Measurements from ENCODE around the gene RAB11FIP2.

Gene RAB11FIP2

DNA sequence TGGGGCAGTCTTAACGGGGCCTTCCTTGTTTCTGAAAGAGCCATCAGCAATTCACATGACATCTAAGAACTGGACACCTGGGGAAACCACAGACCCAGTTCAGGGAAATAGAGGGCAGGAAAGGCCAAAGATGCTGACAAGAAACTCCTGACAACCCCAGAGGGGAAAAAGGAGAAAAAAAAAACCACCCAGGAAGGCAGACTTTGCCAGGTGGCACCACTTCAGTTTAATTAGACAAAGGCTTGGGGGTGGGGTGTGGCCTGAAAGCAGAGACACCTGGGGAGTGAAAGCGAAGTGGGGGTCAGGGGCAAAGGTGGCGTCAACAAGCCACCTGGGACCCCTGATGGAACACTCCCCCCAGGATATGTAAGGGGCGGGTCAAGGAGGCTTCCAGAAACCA is 53.6 kb downstream of the RAB11FIP2 start:
- no peaks in the 10 kb centered on the region for H3K4me1 Mint-ChIP-seq
- ATAC-seq (replicated peaks; ENCODE audit: extremely low read depth, poor library complexity, severe bottlenecking) (no peak), DNase-seq (ENCODE audit: low spot score in 2 of 2) (no peak)
- no peak overlapping the region for H3K27ac Mint-ChIP-seq (ENCODE audit: low read depth)
- H3K27me3 Mint-ChIP-seq: no peaks in the 10 kb centered on the region
- peaks cover 6% of the 10 kb centered on the region for H3K9me3 Mint-ChIP-seq
- peaks cover 3% of the 10 kb centered on the region for H3K36me3 Mint-ChIP-seq (ENCODE audit: insufficient read depth)
- no peak overlapping the region for H3K4me3 Mint-ChIP-seq

- peaks cover 5% of the 10 kb centered on the region for H3K36me3 Mint-ChIP-seq (ENCODE audit: insufficient read depth)
- peaks cover 12% of the 10 kb centered on the region for H3K9me3 Mint-ChIP-seq
- no peak overlapping the region for H3K4me3 Mint-ChIP-seq
- no peak overlapping the region for H3K27ac Mint-ChIP-seq (ENCODE audit: low read depth)
- no peak for DNase-seq (ENCODE audit: low spot score in 2 of 2)
- H3K4me1 Mint-ChIP-seq: no peaks in the 10 kb centered on the region
- H3K27me3 Mint-ChIP-seq: no peaks in the 10 kb centered on the region
- ATAC-seq (replicated peaks; ENCODE audit: extremely low read depth, poor library complexity, severe bottlenecking): no peak
Measured at GRCh38 chr10:117991701-117992100, 55.0 kb downstream of the RAB11FIP2 start.

- no peak for DNase-seq (ENCODE audit: low spot score in 2 of 2)
- Mint-ChIP-seq H3K27ac (ENCODE audit: low read depth) (no peak overlapping the region), H3K36me3 (ENCODE audit: insufficient read depth) (peaks cover 5% of the 10 kb centered on the region)
Measured at GRCh38 chr10:117989962-117990361, 56.8 kb downstream of the RAB11FIP2 start.

DNA sequence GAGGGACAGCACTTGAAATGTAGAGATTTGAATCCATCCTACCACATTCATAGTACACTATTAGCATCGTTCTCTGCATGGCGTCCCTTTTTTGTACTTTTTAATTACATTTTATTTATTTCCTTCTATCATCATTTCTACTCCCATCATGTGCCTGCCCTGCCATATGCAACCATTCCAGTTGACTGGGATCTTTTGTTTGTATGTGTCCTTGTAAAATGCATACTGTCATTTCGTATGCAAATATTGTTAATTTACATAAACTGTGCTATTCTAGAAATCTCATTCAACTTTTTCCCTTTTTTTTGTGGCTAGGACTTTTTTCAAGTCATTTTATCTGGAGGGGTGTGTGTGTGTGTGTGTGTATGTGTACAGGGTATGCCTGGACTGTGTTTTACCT is 57.9 kb downstream of the RAB11FIP2 start:
- H3K27ac Mint-ChIP-seq (ENCODE audit: low read depth): no peak overlapping the region
- H3K36me3 Mint-ChIP-seq (ENCODE audit: insufficient read depth): peaks cover 5% of the 10 kb centered on the region
- no peak overlapping the region for H3K4me3 Mint-ChIP-seq
- no peak for DNase-seq (ENCODE audit: low spot score in 2 of 2)
- H3K27me3 Mint-ChIP-seq: peaks cover 1% of the 10 kb centered on the region
- no peaks in the 10 kb centered on the region for H3K4me1 Mint-ChIP-seq
- H3K9me3 Mint-ChIP-seq: peaks cover 25% of the 10 kb centered on the region
- ATAC-seq (replicated peaks; ENCODE audit: extremely low read depth, poor library complexity, severe bottlenecking): no peak

More at GRCh38 chr10:117989962-117990361, 56.8 kb downstream of the RAB11FIP2 start:
- peaks cover 24% of the 10 kb centered on the region for H3K9me3 Mint-ChIP-seq
- no peaks in the 10 kb centered on the region for H3K4me1 Mint-ChIP-seq
- H3K4me3 Mint-ChIP-seq: no peak overlapping the region
- H3K27me3 Mint-ChIP-seq: no peaks in the 10 kb centered on the region
- ATAC-seq (replicated peaks; ENCODE audit: extremely low read depth, poor library complexity, severe bottlenecking): no peak

DNA sequence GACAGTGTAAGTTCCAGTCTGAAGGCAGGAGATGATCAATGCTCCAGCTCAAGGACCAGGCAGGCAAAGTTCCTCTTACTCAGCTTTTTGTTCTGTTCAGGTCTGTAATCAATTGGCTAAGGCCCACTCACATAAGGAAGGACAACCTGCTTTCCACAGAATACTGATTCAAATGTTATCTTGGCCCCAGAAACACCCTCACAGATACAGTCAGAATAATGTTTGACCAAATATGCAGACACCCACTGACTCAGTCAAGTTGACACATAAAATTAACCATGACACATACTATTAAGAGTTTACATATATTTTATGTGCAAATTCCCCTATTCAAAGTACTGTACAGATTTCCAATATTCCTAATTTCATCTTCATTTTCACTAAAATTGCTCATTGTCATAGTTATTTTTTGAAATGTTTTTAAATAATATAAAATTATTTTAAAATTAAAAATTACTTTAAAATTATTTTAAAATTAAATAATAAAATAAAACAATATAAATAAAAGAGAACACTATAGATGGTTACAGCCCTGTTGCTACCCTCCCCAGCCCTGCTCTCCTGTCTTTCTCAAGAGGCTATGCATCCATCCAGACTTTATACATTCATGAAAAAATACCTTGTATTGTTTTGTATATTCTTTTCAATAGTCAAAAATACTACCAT is 59.4 kb downstream of the RAB11FIP2 start:
- DNase-seq (ENCODE audit: low spot score in 2 of 2) (no peak), ATAC-seq (replicated peaks; ENCODE audit: extremely low read depth, poor library complexity, severe bottlenecking) (no peak)
- Mint-ChIP-seq H3K9me3 (peaks cover 25% of the 10 kb centered on the region), H3K4me1 (no peaks in the 10 kb centered on the region), H3K36me3 (ENCODE audit: insufficient read depth) (peaks cover 2% of the 10 kb centered on the region), H3K4me3 (no peak overlapping the region), H3K27me3 (peaks cover 10% of the 10 kb centered on the region), H3K27ac (ENCODE audit: low read depth) (no peak overlapping the region)

DNA sequence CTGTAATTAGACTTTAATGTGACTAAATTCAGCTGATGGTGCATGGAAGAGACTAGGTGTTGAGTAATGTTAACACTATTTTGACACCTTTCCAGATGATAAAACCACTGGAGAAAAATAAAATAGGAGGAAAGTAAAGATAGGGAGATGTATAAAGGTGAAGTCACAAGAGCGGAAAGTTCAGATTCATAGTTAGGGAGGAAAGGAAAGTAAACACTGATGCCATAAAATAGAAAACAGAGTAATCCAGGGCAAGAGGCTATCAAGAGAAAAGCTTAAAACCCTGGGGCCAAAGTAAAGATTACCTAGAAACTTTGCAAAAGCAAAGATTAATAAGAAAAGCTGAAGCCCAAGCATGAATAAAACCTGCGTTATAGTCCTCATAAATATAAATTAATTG is 62.8 kb downstream of the RAB11FIP2 start:
- Mint-ChIP-seq H3K36me3 (ENCODE audit: insufficient read depth) (peaks cover 2% of the 10 kb centered on the region), H3K4me1 (no peaks in the 10 kb centered on the region), H3K27me3 (peaks cover 10% of the 10 kb centered on the region), H3K9me3 (peaks cover 23% of the 10 kb centered on the region), H3K27ac (ENCODE audit: low read depth) (no peak overlapping the region), H3K4me3 (no peak overlapping the region)
- ATAC-seq (replicated peaks; ENCODE audit: extremely low read depth, poor library complexity, severe bottlenecking): no peak
- no peak for DNase-seq (ENCODE audit: low spot score in 2 of 2)

GRCh38 chr10:117980755-117981702 is 65.7 kb downstream of the RAB11FIP2 start:
- H3K4me3 Mint-ChIP-seq: no peak overlapping the region
- ATAC-seq (replicated peaks; ENCODE audit: extremely low read depth, poor library complexity, severe bottlenecking) (no peak), DNase-seq (ENCODE audit: low spot score in 2 of 2) (no peak)
- H3K9me3 Mint-ChIP-seq: peaks cover 5% of the 10 kb centered on the region
- H3K27ac Mint-ChIP-seq (ENCODE audit: low read depth): no peak overlapping the region
- H3K36me3 Mint-ChIP-seq (ENCODE audit: insufficient read depth): no peaks in the 10 kb centered on the region
- no peaks in the 10 kb centered on the region for H3K4me1 Mint-ChIP-seq
- H3K27me3 Mint-ChIP-seq: peaks cover 34% of the 10 kb centered on the region

- peaks cover 3% of the 10 kb centered on the region for H3K9me3 Mint-ChIP-seq
- no peak overlapping the region for H3K27ac Mint-ChIP-seq (ENCODE audit: low read depth)
- no peak for DNase-seq (ENCODE audit: low spot score in 2 of 2)
- H3K4me3 Mint-ChIP-seq: no peak overlapping the region
- no peaks in the 10 kb centered on the region for H3K4me1 Mint-ChIP-seq
- no peak for ATAC-seq (replicated peaks; ENCODE audit: extremely low read depth, poor library complexity, severe bottlenecking)
- H3K27me3 Mint-ChIP-seq: peaks cover 38% of the 10 kb centered on the region
- no peaks in the 10 kb centered on the region for H3K36me3 Mint-ChIP-seq (ENCODE audit: insufficient read depth)
Measured at GRCh38 chr10:117980216-117980615, 66.5 kb downstream of the RAB11FIP2 start.

DNA sequence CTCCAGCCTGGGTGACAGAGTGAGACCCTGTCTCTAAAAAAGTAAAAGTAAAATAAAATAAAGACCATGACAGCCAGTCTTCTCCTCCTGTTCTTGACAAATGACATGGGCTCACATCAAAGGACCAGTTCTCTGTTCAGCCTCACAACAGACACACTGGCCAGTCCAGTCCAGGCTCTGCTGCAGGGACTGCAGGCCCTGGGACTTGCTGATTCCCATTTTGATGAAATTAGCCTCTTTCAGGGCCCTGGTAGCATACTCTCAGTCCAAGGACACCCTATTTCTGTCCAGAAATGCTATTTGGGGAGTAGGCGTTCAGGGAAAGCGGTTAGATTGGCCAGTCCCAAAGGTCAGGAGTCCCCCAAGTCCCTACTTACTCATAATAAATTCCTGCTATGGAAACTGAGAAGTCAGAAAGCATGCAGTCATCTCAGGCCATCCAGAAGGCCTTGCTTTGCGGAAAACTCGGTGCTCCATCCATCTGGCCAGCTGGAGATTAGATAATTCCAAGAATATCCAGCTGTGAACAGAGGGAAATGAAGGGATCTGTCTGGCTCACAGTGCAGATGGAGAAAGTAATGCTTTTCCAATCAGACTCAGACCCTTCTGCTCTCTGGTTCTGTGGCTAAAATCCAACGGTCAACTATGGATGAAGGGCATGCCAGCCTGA is 74.4 kb downstream of the RAB11FIP2 start:
- H3K4me1 Mint-ChIP-seq: no peaks in the 10 kb centered on the region
- H3K4me3 Mint-ChIP-seq: no peak overlapping the region
- H3K36me3 Mint-ChIP-seq (ENCODE audit: insufficient read depth): no peaks in the 10 kb centered on the region
- DNase-seq (ENCODE audit: low spot score in 2 of 2): no peak
- H3K27ac Mint-ChIP-seq (ENCODE audit: low read depth): no peak overlapping the region
- no peak for ATAC-seq (replicated peaks; ENCODE audit: extremely low read depth, poor library complexity, severe bottlenecking)
- peaks cover 5% of the 10 kb centered on the region for H3K9me3 Mint-ChIP-seq
- H3K27me3 Mint-ChIP-seq: peaks cover 60% of the 10 kb centered on the region

DNA sequence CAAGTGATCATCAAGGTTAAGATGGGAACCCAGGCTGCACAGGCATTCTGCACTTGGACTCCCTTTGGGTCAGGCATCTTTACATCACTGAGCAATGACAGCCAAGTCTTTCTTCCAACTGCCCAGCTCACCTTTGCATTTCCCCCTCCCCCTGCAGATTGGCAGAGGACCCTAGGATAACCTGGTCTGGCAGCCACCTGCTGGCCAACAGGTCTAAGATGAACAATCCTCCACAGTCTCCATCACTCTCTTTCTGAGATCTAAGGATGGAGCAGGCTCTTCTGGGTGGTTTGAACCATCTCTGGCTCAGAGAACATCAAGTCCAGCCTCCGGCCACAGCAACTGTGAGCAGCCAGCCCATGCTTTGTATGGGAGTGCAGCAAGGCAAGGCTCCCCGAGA is 75.8 kb downstream of the RAB11FIP2 start:
- Mint-ChIP-seq H3K4me3 (no peak overlapping the region), H3K9me3 (peaks cover 5% of the 10 kb centered on the region), H3K4me1 (no peaks in the 10 kb centered on the region), H3K27ac (ENCODE audit: low read depth) (no peak overlapping the region), H3K27me3 (peaks cover 47% of the 10 kb centered on the region), H3K36me3 (ENCODE audit: insufficient read depth) (no peaks in the 10 kb centered on the region)
- DNase-seq (ENCODE audit: low spot score in 2 of 2) (no peak), ATAC-seq (replicated peaks; ENCODE audit: extremely low read depth, poor library complexity, severe bottlenecking) (no peak)

DNA sequence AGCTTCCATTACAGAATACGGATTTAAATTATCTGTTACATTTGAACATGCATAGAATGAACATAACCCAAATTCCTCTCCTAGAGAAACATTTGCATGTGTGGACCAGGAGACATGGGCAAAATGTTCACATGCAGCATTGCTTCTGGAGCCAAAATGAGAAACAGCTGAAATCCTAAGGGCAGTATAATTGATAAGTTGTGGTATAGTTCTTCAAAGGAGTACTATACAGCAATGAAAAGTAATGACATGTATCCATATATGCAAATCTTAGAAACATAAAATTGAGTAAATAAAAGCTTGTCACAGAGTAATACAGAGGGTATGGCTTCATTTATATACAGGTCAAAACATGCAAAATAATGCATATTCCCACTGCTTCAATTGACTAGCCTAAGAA is 77.1 kb downstream of the RAB11FIP2 start:
- Mint-ChIP-seq H3K9me3 (peaks cover 5% of the 10 kb centered on the region), H3K27ac (ENCODE audit: low read depth) (no peak overlapping the region), H3K4me3 (no peak overlapping the region), H3K4me1 (no peaks in the 10 kb centered on the region), H3K36me3 (ENCODE audit: insufficient read depth) (no peaks in the 10 kb centered on the region), H3K27me3 (peaks cover 43% of the 10 kb centered on the region)
- DNase-seq (ENCODE audit: low spot score in 2 of 2): no peak
- no peak for ATAC-seq (replicated peaks; ENCODE audit: extremely low read depth, poor library complexity, severe bottlenecking)

- Mint-ChIP-seq H3K4me1 (no peaks in the 10 kb centered on the region), H3K27me3 (peaks cover 39% of the 10 kb centered on the region), H3K27ac (ENCODE audit: low read depth) (no peak overlapping the region), H3K36me3 (ENCODE audit: insufficient read depth) (no peaks in the 10 kb centered on the region), H3K9me3 (peaks cover 5% of the 10 kb centered on the region), H3K4me3 (no peak overlapping the region)
- ATAC-seq (replicated peaks; ENCODE audit: extremely low read depth, poor library complexity, severe bottlenecking) (no peak), DNase-seq (ENCODE audit: low spot score in 2 of 2) (no peak)
Measured at GRCh38 chr10:117968354-117969182, 78.2 kb downstream of the RAB11FIP2 start.
